Dedifferentiated amniotic fluid mesenchymal stem cell (primary cell): ENCODE data around the gene MPST.

ENCODE experiments used
- DNase-seq: peaks from one replicate; pipeline ENCODE4 v3.0.0-alpha.2; 2016; ENCODE audit errors: extremely low spot score

The MPST gene

DNA sequence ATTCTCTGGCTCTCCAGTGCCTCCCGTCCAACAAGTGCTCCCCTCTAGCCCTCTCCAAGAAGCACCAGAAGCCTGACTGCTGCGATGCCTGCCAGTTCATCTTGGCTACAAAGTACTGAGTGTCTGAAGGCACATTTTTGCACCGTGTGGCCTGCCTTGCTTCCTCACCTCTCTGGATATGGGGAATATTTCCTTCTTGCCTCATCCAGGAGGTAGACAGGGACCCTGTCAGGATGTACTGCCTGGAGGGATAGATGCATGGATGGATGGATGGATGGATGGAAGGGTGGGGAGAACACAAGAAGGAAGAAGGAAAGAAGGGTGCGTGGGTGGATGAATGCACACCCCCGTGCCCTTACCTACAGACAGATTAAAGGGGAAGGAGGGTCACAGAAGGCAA lies 59.6 kb downstream of the MPST start:
- no peak for DNase-seq
